Heart right ventricle (tissue), 16 donors: Measurements from ENCODE around the gene ATG12. TPM values are rescaled to one million over a fixed set of nuclear protein-coding genes. Genes with fewer than 3 reads are reported as not detected.
A peak's percentile ranks its signal among the peaks of the same experiment; 100 is the strongest.

Experiments used
- ATAC-seq, 8 donors: fragments of 200-7000 bp; cut with Tn5 transposase; one replicate each; pipeline ENCODE4 v1.9.1; 2020; ENCODE audit warnings: mild to moderate bottlenecking in 8 of 8, moderate library complexity in 8 of 8, moderate number of reproducible peaks in 1 of 8
- DNase-seq, 2 donors: peaks; one replicate each; pipeline ENCODE4 v3.0.0-alpha.2; 2020
- H3K27ac ChIP-seq, 10 donors: fragments of 200-600 bp; sonication (generic) in 2 of 10; one replicate each; pipeline versions ENCODE4 v1.5.0 to v1.8.0; 2020 to 2022; ENCODE audit warnings: mild to moderate bottlenecking in 3 of 10
- H3K27me3 ChIP-seq, 7 donors: fragments of 200-600 bp; one replicate each; pipeline ENCODE4 v1.8.0; 2021 to 2022; ENCODE audit warnings: mild to moderate bottlenecking in 2 of 7
- H3K36me3 ChIP-seq, 9 donors: fragments of 200-600 bp; sonication (generic) in 1 of 9; one replicate each; pipeline versions ENCODE4 v1.5.0 to v1.8.0; 2020 to 2022; ENCODE audit warnings: mild to moderate bottlenecking in 2 of 9
- H3K4me1 ChIP-seq, 9 donors: fragments of 200-600 bp; sonication (generic) in 1 of 9; one replicate each; pipeline versions ENCODE4 v1.5.0 to v1.8.0; 2020 to 2022; ENCODE audit warnings: mild to moderate bottlenecking in 4 of 9
- H3K4me3 ChIP-seq, 10 donors: fragments of 200-600 bp; sonication (generic) in 2 of 10; one replicate each; pipeline versions ENCODE4 v1.5.0 to v1.8.0; 2020 to 2022; ENCODE audit warnings: mild to moderate bottlenecking in 7 of 10, moderate library complexity in 2 of 10
- H3K9me3 ChIP-seq, 11 donors: fragments of 200-600 bp in 10 of 11; sonication (generic) in 2 of 11; one replicate each; pipeline versions ENCODE4 v1.5.0 to v1.8.0; 2013 to 2022; ENCODE audit warnings: mild to moderate bottlenecking in 2 of 11, control low read depth in 1 of 11, moderate library complexity in 1 of 11
- WGBS, 2 donors: extraction: QIAGEN DNeasy Blood & Tissue Kit; methylation state at CpG; one replicate each; pipeline ENCODE4 v1.1.7; 2013; ENCODE audit warnings: inconsistent platforms in 1 of 2; 5-methylcytosine and 5-hydroxymethylcytosine counted together
- intact Hi-C, 10 donors: fragments of 100-400 bp; cut with DNase I; formaldehyde crosslinking; loops; one replicate each; pipeline versions ENCODE4 v1.11.1 to v1.14.2; 2022
- polyA plus RNA-seq, 2 donors: library from polyadenylated mRNA; stranded (reverse); fragments of 200-250 nt; gene quantifications; one replicate each; pipeline ENCODE4 v1.2.3, GENCODE V29; 2013
- total RNA-seq, 10 donors: library from RNA; stranded (reverse); fragmentation: NEBNext Ultra II Directional in 3 of 10; extraction: Animal tissue kit (Norgen Biotek cat#: 25700) in 3 of 10; gene quantifications; one replicate each; pipeline versions ENCODE4 v1.2.1 to v1.2.4, GENCODE V29; 2021 to 2023
- TF ChIP-seq, protein P1 (sequence below), 9 donors: fragments of 200-600 bp; sonication (generic) in 2 of 9; IDR thresholded peaks; one replicate each; pipeline versions ENCODE4 v1.5.0 to v1.8.0; 2021 to 2022; ENCODE audit warnings: antibody characterized with exemption in 9 of 9, mild to moderate bottlenecking in 5 of 9, moderate library complexity in 1 of 9
- donor health status: Arrhythmogenic right ventricular cardiomyopathy.
- donor health status: ischemic (EF 13 %, LVEDD 7.1; RV severe dilation, severe dysfunction).
- donor health status: healthy with polysubstance abuse.
- donor health status: DM: no; HTN: yes; CAD: no.
- donor health status: DM: no; HTN: no; CAD: no.
- donor health status: ischemic (EF 25% LVEDD 6.9; RV normal size, moderate dysfunction).
- donor health status: ischemic (EF 25% LVEDD 5.7; RV mildly dilated, moderate dysfunction).
- donor health status: healthy.
- donor health status: DM: yes; HTN: yes; CAD: no.
- donor health status: Ischemic cardiomyopathy.
- donor health status: ischemic (EF 35%, LVEDD 5.7; RV mildly dilated, moderate dysfunction).
- donor health status: nonischemic (EF 11% LVEDD 7.7; RV severe dilation, severe dysfunction).
- donor health status: DM: yes; HTN: yes; CAD: no.
- donor health status: PGD.
- donor health status: ischemic (EF 29% LVEDD 5.4; RV normal size, mild dysfunction).
- donor health status: nonischemic (EF 23%, LVEDD 6.1; RV moderate dilation, normal function).

The ATG12 gene
- total and polyA plus RNA-seq, 12 donors: 18.0 to 29.8 (median 25.0) TPM

DNA sequence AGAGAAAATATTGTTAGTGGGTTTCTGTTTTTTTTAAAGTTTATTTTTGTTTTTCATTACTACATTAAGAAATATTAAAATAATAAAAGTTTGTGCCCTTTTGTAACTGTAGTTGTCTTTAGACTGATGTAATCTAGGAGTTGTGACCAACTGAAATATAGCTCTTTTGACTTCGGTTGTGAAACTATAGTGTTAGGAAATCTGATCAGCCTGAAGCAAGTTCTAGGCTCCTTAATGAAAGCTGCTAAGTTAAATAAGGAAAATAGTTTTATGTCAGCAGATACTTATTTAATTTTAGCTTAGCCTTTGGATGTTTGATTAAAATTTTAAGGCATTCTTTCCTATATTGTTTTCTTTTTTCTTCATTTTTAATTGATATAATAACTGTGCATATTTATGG, 14.6 kb upstream of the ATG12 start:
- H3K4me3 ChIP-seq: no peak overlapping the region
- WGBS, 2 donors: 69 to 72% methylated on average over 1 of the region's 1 CpG
- TF ChIP-seq, protein P1, sequence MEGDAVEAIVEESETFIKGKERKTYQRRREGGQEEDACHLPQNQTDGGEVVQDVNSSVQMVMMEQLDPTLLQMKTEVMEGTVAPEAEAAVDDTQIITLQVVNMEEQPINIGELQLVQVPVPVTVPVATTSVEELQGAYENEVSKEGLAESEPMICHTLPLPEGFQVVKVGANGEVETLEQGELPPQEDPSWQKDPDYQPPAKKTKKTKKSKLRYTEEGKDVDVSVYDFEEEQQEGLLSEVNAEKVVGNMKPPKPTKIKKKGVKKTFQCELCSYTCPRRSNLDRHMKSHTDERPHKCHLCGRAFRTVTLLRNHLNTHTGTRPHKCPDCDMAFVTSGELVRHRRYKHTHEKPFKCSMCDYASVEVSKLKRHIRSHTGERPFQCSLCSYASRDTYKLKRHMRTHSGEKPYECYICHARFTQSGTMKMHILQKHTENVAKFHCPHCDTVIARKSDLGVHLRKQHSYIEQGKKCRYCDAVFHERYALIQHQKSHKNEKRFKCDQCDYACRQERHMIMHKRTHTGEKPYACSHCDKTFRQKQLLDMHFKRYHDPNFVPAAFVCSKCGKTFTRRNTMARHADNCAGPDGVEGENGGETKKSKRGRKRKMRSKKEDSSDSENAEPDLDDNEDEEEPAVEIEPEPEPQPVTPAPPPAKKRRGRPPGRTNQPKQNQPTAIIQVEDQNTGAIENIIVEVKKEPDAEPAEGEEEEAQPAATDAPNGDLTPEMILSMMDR (IDR thresholded peaks at IDR 0.05): no peak
- intact Hi-C loops: no loop called here
- no peaks in the 10 kb centered on the region for H3K36me3 ChIP-seq
- peaks cover 0 to 59% (median 49%) of the 10 kb centered on the region in 9 donors for H3K4me1 ChIP-seq
- no peak overlapping the region for H3K27ac ChIP-seq
- no peak for ATAC-seq
- H3K9me3 ChIP-seq: peaks cover 0 to 12% (median 0%) of the 10 kb centered on the region in 11 donors
- no peaks in the 10 kb centered on the region for H3K27me3 ChIP-seq
- no peak for DNase-seq

DNA sequence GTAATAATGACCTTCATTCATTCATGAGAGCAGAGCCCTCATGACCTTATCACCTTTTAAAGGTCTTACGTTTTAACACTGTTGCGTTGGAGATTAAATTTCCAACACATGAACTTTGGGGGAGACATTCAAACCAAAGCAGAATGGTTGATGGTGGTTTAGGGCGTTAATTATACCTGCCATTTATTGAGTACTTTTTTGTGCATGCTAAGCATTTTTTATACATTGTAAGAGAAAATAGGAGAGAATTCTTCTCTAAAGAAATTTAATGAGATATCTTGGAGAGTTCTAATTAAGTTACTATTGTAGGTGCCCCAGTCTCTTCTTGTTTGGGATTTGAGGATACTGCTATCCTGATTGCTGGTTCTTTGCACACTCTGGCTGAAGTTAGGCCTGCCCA, 12.8 kb upstream of the ATG12 start:
- no peak overlapping the region for H3K4me3 ChIP-seq
- no peaks in the 10 kb centered on the region for H3K27me3 ChIP-seq
- H3K4me1 ChIP-seq: peaks cover 0 to 66% (median 56%) of the 10 kb centered on the region in 9 donors
- ATAC-seq (no peak), DNase-seq (no peak)
- intact Hi-C loops: no loop called here
- H3K27ac ChIP-seq: no peak overlapping the region
- TF ChIP-seq, protein P1 (IDR thresholded peaks at IDR 0.05): no peak
- 93 to 96% methylated on average over 3 of the region's 3 CpGs for WGBS, 2 donors
- H3K9me3 ChIP-seq: peaks cover 0 to 12% (median 0%) of the 10 kb centered on the region in 11 donors
- no peaks in the 10 kb centered on the region for H3K36me3 ChIP-seq

DNA sequence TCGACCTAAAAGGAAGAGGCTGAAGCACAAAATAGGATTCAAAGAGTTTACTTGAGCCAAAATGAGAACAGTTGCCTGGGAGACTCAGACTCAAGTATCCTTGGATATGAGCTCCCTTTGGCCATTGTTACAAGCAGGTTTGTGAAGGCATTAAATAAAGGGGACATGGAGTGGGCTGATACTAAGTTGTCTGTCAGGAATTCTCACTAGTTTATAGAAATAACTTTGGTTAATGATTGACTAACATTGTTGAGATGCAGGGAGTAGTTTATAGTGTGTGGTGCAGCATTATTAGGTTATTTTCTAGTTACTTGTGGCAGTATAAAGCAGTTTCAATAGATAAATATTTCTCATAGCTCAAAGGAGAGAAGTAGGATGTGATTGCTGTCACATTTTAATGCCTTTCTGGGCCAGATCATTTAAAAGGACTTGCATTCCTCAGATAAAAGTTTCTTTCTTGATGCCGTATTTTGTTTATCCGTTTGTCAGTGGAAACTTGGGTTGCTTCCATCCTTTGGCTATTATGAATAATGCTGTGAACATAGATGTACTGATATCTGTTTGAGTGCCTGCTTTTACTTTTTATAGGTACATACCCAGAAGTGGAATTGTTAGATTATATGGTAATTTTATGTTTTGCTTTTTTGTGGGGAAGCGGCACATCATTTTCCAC, 9.5 kb upstream of the ATG12 start:
- Histone ChIP-seq H3K36me3 (no peaks in the 10 kb centered on the region), H3K27me3 (no peaks in the 10 kb centered on the region), H3K4me1 (peaks cover 0 to 64% (median 30%) of the 10 kb centered on the region in 9 donors), H3K4me3 (peak overlapping the region in 1 of 10 donors; percentile 15), H3K9me3 (peaks cover 0 to 12% (median 0%) of the 10 kb centered on the region in 11 donors), H3K27ac (peak overlapping the region in 6 of 10 donors; percentile 12 to 71 (median 38))
- 35 to 43% methylated on average over 4 of the region's 4 CpGs for WGBS, 2 donors
- intact Hi-C loops: no loop called here
- no peak for DNase-seq
- peak in 4 of 8 donors; percentile 45 to 61 (median 51) for ATAC-seq
- TF ChIP-seq, protein P1 (IDR thresholded peaks at IDR 0.05): no peak

DNA sequence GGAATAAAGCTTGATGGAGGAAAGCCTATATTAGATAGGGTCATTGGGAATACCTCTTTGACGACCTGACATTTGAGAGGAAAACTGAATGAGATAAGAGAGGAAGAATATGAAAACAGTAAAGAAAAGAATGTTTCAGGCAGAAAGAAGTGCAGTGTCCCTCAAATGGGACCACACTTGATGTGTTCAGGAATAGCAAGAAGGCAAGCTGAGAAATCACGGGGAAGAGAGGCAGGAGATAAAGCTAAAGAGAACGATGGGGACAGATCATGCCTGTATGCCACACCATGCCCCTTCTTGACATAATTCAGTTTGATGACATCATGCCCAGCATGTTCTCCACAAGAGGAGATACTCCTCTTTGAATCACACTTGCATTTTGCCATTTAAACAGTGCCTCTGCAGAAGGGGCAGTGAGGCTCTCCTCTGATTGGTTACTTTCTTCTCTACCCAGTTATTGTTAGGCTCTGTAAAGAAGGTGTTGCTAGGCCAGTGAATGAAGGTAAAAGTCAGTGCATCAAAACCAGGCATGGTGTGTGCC, 8.0 kb upstream of the ATG12 start:
- H3K36me3 ChIP-seq: no peaks in the 10 kb centered on the region
- 70 to 76% methylated on average over 3 of the region's 3 CpGs for WGBS, 2 donors
- H3K27ac ChIP-seq: peak overlapping the region in 1 of 10 donors; percentile 12
- H3K4me3 ChIP-seq: no peak overlapping the region
- peaks cover 0 to 12% (median 0%) of the 10 kb centered on the region in 11 donors for H3K9me3 ChIP-seq
- ATAC-seq: peak in 2 of 8 donors; percentile 19 to 26
- intact Hi-C loops: loop anchor here in 2 of 10 donors (10.0 kb wide), 2 partner anchors 215 to 535 kb away; no protein-coding TSS in a partner anchor
- TF ChIP-seq, protein P1 (IDR thresholded peaks at IDR 0.05): no peak
- no peaks in the 10 kb centered on the region for H3K27me3 ChIP-seq
- no peak for DNase-seq
- peaks cover 0 to 77% (median 43%) of the 10 kb centered on the region in 9 donors for H3K4me1 ChIP-seq
